HG03135 (cell line): ENCODE data around the gene CTXN1.
A peak's percentile ranks its signal among the peaks of the same experiment; 100 is the strongest.

Source experiments
- ATAC-seq: cut with Tn5 transposase; IDR thresholded peaks from one replicate; pipeline ENCODE4 v1.9.1; 2021; ENCODE audit warnings: mild to moderate bottlenecking, moderate library complexity; ENCODE audit not compliant: unreplicated experiment

CTXN1 gene

DNA sequence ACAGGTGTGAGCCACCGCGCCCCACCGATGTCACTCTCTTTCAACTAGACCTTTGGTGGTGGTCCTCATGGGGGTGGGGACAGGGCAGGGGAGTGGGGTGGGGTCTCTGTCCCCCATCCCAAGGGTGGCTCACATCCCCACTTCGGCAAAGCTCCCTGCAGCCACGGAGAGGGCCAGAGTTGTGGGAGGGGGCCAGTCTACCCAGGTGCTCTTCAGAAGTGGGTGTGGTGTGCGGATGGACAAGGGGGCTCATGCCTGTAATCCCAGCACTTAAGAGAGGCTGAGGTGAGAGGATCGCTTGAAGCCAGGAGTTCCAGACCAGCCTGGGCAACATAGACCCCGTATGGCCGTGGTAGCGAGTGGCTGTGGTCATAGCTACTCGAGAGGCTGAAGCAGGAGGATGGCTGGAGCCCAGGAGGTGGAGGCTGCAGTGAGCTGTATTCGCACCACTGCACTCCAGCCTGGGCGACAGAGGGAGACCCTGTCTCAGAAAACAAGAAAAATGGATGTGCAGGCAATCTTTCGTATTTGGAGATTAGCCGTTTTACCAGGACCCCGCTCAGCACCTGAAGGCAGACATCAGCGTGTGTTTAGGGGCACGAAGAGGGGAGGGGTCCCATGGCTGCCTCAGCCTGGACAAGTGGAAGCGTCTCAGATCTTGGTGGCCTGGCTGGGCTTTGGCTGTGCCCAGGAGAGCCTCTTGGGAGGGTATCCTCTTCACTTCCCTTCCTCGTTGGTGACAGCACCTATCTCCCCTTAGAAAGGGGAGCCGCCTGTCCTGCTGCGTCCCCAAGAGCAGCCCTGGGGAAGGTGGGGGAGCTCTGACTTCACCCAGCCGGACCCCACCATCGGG lies 10.5 kb downstream of the CTXN1 start:
- ATAC-seq, result no peak

DNA sequence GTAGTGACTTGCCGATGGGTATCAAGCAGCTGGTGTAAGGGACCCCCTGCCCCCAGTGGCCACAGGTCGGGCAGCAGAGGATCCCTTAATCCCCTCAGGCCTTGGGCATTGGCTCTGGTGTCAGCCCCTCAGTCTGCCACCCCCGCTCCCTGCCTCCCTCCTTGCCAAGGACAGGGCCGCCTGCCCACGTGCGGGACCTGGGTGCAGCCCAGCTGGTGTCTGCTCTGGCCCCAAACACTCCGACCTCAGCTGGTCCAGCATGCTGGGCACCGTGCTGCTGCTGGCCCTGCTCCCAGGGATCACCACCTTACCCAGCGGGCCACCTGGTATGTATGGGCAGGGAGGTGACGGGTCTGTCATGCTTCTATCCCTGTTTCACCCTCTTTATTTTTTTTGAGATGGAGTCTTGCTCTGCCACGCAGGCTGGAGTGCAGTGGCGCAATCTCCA lies 11.3 kb downstream of the CTXN1 start, which contains the start of gene TGFBR3L:
TGFBR3L (plus strand) TSS at position 233 of the 448 bp plus-strand sequence.
- ATAC-seq, result no peak

DNA sequence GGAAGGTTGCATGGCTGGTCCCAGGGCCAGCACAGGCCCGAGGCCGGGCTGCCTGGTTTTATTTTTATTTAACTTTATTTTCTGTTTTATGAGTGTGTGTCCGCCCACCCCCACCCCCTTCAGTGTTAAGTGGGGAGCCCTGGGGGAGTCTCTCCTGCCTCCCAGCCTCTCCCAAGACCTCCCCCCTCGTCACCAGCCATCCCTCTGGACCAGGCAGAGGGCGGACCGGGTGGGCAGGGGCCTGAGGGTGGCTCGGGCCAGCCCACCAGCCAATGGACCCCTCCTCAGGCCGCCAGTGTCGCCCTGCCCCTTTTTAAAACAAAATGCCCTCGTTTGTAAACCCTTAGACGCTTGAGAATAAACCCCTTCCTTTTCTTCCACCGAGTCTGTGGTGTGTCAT lies 11.8 kb downstream of the CTXN1 start:
- ATAC-seq, result no peak

DNA sequence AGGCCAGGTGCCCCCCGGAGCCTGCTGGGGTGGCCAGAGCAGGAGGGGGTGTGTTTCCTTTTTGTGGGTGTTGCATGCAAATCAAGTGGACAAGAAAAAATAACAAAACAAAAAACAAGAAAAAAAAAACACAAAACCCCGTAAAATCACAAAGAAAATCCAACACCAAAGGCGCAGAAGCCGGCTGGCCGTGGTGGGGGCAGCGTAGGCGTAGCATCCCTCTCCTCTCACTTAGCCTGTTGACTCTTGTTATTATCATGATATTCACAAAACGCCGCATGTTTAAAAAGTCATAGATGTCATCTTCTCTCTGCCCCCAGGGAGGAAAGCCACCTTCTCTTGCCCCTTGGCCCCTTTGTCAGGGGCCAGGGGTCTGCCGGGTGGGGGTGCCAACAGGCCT lies 12.3 kb downstream of the CTXN1 start:
- ATAC-seq, result no peak

DNA sequence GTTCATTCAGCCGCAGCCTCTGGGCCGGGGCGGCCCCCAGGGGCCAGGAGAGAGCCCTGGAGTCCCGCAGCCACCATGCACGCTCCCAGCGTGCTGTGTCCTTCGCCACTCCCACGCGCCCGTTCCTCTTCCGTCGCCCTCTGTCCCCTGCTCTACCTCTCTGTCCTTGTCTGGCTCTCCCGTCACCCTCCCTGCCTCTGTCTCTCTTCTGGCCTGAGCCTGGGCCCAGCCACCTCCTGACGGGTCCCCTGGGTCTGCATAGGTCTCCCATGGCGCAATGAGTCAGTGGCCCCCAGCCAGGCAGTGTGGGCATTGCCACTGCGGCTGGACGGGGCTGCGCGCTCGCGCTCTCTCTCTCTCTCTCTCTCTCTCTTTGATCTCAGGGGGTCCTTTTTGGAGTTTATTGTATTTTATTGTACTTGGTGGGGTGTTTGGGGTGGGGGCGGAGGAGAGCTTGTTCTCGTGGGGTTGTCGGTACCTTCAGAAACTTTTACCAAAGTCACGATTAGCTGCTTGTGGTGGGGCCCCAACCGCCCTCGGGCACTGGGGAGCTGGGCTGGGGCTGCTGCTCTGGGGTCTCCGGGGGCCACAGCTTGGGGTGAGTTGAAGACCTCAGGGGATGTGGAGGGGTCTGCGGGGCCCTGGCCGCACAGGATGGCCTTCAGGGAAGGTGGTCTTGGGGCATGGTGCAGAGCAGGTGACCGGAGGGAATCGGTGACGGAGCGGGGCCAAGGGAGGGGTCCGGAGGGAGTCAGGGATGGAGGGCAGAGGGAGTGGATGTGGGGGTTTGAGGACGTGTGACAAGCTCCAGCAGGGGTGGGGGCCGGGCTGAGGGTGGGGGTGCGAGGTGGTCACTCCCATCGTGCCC lies 13.0 kb downstream of the CTXN1 start:
- no peak for ATAC-seq

DNA sequence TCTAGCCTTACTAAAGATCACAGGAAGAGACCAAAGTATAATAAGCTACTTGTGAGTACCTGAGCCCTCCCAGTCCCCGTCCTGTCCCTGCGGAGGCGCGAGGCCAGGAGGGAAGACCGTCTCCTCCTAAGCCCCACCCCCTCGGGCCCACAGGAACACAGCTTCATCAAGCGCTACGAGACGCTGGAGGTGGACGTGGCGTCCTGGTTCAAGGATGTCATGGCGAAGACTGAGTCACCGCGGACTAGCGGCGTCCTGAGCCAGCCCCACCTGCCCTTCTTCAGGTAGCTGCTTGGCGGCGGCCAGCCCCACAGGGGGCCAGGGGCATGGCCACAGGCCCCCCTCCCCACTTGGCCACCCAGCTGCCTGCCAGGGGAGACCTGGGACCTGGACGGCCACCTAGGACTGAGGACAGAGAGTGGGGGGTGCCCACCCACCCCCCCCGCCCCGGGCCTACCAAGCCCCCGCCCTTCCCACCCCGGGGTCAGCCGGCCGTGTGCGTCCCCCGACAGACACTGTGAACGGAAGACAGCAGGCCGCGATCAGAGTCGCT lies 13.7 kb downstream of the CTXN1 start:
- no peak for ATAC-seq

DNA sequence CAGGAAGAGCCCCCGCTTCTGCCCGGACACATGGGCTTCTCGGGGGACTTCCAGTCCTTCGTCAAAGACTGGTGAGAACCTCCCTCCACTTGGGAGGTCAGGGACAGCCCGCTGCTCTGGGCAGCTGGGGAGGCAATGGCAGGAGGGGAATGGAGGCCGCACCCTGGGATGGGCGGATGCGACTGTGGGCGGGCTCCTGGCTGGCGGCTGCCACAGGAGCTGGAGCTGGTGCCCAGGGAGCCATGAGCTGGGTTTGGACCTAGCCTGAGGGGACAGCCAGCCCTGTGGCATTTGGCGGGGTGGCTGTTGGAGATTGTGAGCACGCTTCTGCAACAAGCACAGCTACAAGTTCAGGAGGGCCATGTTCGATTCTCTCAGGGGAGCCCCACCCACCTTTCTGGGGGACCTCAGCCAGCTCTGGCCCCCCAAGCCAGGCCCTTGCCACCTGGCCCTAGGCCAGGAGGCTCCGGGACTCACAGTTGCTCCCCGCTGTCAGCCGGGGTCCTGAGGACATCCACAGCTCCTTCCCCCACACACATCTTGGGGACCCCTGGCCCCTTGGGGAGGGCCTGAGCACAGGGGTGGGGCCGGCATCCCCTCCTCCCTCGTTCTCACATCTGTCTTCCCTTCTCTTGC lies 14.3 kb downstream of the CTXN1 start:
- ATAC-seq, result no peak

DNA sequence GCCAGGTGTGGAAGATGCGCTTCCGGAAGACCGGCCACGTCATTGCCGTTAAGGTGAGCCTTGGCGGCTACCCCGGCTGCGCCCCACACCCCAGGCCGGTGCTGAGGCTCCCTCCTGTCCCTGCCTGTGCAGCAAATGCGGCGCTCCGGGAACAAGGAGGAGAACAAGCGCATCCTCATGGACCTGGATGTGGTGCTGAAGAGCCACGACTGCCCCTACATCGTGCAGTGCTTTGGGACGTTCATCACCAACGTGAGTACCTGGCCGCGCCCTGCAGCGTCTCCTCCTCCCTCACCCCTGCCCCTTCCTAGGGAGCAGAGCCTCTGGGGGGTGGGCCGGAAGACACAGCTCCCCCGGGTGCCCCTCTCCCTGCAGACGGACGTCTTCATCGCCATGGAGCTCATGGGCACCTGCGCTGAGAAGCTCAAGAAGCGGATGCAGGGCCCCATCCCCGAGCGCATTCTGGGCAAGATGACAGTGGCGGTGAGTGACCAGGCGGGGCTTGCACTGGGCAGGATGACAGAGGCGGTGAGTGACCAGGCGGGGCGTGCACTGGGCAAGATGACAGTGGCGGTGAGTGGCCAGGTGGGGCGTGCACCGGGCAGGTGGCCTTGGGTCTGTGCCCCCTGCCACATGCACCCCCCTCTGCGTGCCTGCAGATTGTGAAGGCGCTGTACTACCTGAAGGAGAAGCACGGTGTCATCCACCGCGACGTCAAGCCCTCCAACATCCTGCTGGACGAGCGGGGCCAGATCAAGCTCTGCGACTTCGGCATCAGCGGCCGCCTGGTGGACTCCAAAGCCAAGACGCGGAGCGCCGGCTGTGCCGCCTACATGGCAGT lies 15.4 kb downstream of the CTXN1 start:
- no peak for ATAC-seq

DNA sequence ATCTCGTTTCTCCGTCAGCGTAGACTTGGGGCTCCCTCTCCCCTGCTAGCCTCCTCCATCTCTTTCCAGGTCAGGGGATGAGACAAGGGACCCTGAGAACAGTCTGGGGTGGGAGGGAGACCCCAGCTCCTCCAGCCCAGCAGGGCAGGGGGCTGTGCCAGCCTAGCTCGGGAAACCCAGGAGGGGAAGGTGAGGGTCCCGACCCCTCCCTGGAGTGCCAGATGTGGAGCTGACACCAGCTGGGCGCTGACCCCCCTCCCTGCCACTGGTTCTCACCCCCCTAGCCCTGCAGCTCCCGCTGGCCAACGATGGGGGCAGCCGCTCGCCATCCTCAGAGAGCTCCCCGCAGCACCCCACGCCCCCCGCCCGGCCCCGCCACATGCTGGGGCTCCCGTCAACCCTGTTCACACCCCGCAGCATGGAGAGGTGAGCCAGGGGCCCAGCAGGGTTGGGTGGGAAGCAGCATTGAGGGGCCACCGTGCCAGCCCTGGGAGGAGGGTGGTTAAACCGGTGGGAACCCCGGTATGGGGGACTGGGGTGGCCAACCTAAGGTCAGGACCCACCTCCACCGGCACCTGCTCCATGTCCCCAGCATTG lies 16.4 kb downstream of the CTXN1 start:
- ATAC-seq, result no peak

DNA sequence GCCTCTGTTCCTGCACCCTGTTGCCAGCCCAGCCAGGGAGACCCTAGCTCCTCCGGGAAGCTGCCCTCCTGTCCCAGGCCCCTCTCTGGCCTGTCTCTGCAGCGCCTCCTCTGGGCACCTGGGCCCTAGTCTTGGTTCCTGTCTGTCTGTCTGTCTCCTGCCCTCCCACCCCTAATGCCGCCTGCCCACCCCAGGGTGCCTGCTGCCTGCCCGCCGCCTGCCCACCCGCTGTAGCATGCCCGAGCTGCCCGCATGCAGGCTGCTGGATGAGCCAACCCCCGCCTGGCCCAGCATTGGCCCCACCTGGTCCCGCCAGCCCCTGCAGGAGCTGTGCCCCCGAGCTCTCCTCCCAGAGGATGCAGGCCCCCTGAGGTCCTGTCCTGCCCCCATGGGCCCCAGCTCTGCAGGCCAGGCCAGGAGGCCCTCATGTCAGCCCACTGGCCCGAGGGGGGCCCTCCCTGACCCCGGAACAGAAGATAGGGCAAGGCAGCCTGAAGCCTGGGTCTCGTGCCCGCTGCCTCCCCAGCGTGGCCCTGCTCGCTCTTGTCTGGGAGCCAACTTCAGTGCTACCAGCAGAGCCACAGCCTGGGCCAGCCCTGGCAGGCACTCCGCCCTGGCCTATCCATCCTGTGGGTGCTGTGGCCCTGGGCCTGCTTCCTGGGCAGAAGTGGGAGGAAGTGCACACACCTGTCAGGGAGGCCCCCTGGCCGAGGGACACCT lies 17.0 kb downstream of the CTXN1 start:
- ATAC-seq, result no peak

DNA sequence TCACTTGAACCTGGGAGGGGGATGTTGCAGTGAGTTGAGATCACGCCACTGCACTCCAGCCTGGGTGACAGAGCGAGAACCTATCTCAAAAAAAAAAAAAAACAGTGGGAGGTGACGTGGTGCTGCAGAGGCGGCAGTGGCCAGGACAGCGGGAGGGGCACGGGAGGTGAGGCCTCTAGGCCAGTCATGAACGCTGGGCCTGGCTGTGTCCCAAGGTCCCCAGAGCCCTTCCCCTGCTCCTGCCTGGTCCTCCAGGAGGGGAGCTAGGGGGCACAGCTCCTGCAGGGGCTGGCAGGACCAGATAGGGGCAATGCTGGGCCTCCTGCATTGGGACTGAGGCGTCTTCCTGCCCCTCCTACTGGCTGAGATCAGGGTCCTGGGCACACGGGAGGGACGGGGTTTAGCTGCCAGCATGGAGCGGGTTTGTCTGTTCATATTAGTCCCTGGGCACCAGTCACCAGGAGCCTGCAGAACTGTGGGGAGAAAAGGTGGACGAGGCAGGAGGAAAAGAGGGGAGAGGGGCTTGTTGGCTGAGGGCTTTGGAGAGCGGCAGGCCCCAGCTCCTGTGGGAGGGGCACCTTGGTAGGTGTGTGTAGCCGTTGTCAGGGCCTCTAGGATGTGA lies 17.7 kb downstream of the CTXN1 start:
- no peak for ATAC-seq

DNA sequence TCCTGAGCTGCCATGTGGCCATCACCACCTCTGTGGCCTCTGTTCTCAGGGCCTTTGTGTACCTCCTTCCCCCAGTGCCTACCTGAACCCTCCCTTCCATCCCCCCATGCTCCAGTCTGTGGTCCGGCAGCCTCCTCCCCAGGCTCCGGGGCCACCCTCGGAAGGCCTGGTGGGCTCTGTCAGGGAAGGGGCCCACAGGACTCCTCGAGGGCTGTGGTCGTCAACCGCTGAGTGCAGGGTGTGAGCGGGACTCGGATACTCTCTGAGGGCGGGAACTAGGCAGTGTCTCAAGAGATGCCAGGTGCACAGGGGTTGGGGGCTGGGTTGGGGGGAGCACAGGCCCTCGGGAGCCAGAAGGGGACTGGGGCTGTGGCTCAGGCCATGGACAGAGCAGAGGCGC lies 18.4 kb downstream of the CTXN1 start:
- ATAC-seq, result no peak

DNA sequence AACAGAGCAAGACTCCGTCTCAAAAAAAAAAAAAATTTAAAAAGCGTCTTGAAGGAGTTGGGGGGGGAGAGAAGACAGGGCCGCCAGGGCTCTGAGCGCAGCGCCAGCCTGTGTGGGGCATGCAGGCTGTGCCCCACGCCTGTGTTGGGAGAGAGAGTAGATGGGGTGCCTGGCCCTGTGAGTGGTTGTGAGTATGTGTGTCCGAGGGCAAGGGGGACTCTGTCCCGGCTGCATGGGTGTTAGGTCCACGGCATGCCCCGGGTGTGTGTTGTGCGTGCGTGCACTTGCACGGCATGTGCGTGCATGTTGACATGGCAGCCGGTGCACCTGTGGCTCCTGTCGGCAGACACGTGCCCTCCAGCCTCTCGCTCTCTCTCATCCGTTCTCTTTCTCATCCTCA lies 18.8 kb downstream of the CTXN1 start:
- ATAC-seq, result no peak

DNA sequence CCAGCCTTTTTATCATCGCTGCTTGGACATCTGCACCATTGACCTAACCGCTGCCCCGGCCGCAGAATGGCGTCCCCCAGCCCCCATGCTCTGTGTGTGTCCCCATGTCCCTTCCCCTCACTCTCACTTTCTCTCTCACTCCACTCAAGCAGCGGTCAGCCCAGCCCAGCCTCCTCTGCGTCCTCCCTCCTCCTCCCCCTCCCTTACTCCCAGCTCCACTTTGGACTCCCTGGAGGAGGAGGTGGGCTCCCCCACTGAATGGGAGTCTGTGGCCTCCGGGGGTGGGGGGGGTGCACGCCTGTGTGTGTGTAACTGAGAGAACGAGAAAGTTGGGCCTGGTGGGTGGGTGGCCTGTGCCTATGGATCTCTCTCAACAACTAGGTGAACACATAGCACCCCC lies 20.1 kb downstream of the CTXN1 start:
- ATAC-seq, result no peak

DNA sequence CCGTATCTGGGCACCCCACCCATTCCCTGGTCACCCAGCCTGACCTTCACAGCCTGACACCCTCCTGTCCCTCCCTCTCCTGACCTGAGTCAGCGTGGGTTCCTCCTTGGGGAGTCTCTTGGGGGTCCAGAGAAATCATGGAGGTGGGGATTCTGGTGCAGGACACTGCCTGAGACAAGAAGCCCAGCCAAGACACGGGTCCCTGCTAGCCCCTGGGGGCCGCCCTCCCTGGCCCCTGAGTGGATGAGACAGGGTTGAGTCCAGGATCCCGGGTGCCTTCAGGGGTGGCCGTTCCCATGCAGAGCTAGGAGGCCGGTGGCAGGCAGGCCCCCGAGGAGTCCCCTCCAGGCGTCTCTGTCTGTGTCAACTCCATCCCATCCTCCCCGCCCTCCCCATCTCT lies 20.7 kb downstream of the CTXN1 start:
- ATAC-seq, result no peak

DNA sequence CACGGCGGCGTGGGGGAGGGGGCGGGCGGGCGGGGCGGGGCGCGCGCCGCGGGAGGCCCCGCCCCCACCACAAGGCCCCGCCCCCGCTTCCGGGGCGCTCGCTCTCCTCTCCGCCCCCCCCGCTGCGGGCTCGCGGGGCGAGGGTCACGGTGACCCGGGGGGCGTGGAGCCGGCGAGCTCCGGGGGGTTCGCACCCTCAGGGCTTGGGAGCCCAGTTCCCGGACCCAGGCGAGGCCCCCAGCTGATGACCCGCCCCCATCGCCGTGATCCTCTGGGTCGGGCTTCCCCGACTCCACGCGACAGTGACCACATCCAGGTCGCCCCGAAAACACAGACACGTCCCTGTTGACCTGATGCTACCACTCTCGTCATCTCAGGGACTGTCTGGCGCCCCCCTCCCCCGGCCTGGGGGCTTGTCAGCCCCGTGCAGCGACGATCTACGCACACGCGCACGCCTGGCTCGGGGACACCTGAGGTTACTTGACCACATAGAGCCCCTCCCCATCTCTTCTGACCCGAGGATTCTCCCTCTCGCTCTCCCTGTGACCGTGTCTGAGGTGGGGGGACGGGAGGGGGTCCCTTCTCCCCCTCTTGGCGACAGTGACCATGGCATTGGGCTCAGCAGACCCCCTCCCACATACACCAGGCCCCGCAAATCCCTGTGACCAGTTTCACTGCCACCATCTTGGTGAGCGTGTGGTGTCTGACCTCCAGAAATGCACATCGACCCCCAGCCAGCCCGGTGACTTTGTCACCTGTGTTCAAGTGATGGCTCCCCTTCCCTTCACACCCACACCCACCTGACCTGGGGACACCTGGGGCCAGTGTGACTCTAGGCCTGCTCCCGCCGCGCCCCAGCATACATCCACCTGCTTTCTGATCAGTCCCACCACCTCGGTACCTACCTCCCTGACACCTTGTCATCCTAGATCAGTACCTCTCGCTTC lies 21.6 kb downstream of the CTXN1 start:
- peak; percentile 20 for ATAC-seq

DNA sequence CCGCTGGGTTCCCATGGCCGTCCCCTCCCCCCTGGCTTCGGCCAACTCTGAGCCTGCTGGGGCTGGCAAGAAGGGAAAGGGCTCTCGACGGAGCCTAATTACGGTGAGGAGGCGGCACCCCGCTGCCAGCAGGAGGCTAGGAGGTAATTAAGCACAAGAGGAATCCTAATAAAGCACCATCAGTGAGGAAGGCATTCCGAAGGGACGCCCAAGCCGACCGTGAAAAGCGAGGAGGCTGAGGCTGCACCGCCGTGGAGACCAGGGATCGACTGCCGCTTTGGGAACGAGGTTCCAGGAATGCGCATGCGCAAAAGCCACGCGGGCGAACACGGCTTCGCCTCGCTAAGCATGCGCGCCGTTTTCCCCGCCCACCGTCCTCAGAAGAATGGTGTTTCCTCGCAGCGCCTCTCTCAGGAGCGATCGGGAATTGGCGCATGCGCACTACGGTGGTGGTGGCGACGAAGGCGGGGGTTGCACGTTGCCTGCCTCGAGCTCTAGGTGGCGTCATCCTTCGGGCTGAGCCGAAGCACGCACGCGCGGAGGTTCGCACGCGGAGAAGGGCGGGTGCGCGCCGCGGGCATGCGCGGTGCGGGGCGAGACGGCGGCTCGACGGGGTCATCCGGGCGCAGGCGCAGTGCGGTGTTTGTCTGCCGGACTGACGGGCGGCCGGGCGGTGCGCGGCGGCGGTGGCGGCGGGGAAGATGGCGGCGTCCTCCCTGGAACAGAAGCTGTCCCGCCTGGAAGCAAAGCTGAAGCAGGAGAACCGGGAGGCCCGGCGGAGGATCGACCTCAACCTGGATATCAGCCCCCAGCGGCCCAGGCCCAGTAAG lies 22.5 kb downstream of the CTXN1 start, which contains the start of gene MAP2K7:
MAP2K7 (plus strand) TSS at position 634 of the 830 bp plus-strand sequence; CDS start at position 702, 68 bp downstream.
- peak; percentile 79 for ATAC-seq
